HG02642 (cell line): ENCODE results near the gene USP54.
"Not testable (repeated sequence)": the region's sequence is repeated elsewhere in the genome, so short reads cannot be mapped to it uniquely, and the experiment has no call there.

Experiments
- ATAC-seq: cut with Tn5 transposase; IDR thresholded peaks from one replicate; pipeline ENCODE4 v1.9.1; 2021; ENCODE audit warnings: mild to moderate bottlenecking; ENCODE audit not compliant: unreplicated experiment, poor library complexity

USP54 gene

DNA sequence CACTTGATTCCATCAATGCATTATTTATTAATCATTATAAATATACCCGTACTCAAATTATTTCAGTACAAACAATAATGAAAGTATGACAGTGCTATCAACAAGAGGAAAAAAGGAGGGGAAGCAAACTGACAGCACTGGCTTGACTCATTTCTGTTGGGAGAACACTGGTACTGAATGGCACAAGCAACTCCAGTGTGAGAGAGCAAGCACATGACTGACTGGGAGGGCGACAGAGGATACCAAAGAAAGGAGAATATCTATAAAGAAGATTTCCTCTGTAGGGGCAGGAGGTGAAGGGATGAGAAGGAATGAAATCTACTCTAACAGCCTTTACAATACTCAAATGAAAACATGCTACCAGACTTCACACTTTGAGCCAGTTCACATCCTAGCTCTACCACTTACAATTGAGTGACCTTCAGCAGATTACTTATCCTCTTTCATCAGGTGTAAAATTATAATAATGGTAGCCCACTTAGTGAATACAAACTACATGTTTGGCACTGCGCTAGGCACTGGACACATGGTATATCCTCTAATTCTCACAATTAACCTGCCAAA is 1.5 kb downstream of the USP54 start:
- no peak for ATAC-seq

DNA sequence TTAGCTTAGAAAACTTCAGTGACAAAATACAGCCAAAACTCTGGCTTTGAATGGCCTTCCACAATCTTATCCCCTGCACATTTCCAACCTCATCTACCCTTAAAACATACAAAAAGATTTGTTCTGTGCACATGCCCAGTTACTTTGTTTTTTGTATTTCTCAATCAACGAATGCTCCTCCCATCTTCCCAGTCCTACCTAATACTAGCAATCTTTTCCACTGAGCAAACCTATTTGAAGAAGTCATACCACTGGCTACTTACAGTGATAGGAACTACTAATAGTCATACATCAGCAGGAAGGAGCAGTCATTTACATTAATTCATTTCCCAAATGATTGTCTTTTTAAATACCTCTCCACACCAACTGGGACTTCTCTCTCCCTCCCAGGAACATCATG is 2.5 kb downstream of the USP54 start:
- no peak for ATAC-seq

- ATAC-seq: no peak
Observed at GRCh38 chr10:73586583-73586984, 4.6 kb downstream of the USP54 start.

DNA sequence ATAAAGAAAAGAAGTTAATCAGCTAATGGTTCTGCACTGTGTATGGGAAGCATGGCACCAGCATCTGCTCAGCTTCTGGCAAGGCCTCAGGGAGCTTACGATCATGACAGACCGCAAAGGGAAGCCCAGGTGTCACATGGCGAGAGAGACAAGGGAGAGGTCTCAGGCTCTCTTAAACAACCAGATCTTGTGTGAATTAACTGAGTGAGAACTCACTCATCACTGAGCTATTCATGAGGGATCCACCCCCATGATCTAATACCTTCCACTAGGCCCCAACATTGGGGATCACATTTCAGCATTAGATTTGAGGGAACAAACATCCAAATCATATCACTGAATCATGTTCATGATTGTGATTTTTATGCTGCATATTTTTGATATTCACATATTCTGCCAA is 5.8 kb downstream of the USP54 start:
- no peak for ATAC-seq

DNA sequence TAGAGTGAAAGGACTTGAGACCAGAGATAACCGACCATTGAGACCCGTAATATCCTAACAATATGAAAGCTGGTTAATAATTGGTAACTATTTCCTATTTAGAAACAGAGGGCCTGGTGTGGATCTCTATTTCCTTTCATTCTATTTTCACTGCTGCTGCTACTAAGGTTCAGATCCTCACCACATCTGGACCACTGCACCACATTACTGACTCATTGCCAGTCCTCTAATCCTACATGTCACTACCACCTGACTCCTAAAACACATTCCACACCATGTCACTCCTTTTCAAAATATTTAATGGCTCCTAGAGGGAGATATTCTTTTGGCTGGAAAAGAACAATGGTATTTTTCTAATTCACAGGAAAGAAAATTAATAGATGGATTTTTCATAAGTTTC is 6.4 kb downstream of the USP54 start:
- ATAC-seq: no peak

GRCh38 chr10:73581918-73582317 is 9.2 kb downstream of the USP54 start:
- no peak for ATAC-seq

GRCh38 chr10:73578927-73579326 is 12.2 kb downstream of the USP54 start:
- ATAC-seq: not testable (repeated sequence)

- ATAC-seq: no peak
Observed at GRCh38 chr10:73577788-73578187, 13.4 kb downstream of the USP54 start.

DNA sequence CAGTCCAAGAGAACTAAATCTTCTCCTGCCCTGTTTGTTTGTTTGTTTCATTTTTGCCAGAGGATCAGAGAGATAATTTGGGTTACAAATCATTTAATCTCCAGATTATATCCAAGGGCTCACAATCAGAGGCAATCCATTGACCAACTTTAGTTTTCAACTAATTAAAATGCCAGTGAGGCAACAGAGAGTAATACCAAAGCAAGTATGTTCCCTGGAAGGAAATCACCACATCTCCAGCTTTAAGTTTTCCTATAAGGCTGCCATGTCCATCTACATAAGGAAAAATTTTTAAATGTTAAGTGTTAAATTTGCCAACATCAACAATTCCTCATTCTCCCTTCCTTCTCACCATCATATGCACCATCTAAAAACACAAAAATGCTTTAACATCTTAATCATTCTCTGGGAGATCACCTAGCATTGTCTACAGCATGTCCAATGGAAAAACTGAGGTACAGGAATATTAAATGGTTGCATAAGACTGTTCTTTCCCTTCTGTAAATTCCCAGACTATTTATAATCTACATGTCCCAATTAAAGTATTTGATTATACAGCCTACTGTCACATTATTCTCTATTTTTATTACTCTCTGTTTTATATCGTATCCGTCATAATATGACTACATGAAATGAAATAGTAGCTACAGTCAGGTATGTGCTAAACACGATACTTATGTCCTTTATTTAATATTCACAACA is 14.1 kb downstream of the USP54 start:
- no peak for ATAC-seq

DNA sequence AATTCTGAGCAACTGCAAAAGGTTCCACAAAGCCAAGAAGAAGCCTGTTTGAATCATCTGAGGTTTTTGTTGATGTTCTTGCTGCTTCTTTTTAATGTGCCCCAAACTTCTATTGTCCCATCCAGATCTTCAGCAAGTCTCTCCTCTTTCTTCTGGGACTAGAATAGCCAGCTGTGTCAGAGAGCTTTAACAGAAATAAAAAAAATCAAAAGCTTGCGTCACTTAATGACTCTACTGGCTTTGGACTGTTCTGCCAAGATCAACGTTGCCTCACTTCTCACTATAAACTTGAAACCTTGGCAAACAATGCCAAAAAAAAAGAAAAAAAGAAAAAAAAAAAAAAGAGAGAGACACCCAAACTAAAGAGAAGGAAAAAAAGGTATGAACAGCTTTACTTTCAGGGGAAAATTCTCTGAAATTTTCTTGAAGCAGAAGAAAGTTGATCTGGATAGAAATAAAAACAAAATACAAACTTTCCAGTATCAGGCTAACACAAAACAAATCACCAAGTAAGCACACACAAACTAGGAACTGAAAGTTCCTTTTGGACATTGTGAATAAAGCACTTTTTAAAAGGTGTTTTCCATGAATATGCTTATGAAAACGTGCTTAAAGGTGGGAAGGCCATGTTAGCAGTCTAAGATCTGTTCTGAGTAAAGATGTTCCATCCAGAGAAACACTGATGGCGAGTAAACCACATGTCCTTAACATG is 14.8 kb downstream of the USP54 start:
- ATAC-seq: no peak

DNA sequence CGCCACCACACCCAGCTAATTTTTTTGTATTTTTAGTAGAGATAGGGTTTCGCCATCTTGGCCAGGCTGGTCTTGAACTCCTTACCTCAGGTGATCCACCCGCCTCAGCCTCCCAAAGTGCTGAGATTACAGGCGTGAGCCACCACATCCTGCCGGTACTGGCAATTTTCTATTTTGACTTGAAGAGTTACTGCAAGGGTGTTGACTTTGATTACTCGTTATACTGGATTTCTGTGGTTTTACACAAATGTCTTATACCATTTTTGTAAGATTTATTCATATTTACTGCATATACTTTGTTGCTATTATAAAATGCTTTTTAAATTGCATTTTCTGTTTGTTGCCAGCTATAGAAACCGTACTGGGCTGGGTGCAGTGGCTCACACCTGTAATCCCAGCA is 24.1 kb downstream of the USP54 start:
- not testable (repeated sequence) for ATAC-seq

DNA sequence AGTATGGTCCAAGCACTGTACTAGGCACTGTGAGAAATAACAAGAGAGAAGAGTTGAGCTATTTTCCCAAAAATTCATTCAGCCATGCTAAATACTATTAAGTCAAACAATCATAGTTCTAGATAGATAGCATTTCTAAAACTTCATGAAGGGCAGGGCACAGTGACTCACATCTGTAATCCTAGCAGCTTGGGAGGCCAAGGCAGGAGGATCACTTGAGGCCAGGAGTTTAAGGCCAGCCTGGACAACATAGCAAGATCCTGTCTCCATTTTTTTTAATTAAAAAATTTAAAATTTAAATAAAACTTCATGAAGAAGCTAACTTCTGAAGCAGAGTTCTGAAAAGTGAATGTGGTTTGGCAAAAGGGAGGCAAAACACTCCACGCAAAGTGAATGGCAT is 29.9 kb downstream of the USP54 start:
- no peak for ATAC-seq

- ATAC-seq: no peak
Observed at GRCh38 chr10:73559590-73559989, 31.6 kb downstream of the USP54 start.

DNA sequence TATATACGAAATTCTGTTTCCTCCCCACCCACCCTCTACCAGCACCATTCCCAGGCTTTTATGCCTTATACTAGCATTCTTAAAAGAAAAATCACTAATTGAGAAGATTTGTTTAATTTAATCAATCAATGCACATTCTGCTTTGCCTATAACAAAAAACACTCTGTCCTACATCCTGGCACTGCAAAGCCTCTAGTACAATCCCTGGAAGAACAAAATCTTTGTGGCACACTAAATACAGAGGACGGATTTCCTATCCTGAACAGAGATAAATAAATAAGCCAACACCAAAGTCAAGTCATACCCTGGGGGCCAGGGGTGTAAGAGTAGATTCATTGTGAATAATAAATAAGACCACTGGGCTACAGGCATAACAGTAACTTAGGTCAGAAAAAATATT is 34.3 kb downstream of the USP54 start:
- ATAC-seq: no peak

DNA sequence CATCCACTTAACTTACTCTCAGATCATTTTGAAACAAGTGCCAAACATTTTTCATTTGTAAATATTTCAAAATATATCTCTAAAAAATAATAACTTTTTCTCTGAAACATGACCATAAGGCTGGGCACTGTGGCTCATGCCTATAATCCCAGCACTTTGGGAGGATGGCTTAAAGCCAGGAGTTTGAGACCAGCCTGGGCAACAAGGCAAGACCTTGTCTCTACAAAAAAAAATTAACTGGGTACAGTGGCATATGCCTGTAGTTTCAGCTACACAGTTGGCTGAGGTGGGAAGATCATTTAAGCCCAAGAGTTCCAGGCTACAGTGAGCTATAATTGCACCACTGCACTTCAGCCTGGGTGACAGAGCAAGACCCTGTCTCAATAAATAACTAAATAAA is 36.4 kb downstream of the USP54 start:
- no peak for ATAC-seq

GRCh38 chr10:73553761-73554160 is 37.4 kb downstream of the USP54 start:
- no peak for ATAC-seq

DNA sequence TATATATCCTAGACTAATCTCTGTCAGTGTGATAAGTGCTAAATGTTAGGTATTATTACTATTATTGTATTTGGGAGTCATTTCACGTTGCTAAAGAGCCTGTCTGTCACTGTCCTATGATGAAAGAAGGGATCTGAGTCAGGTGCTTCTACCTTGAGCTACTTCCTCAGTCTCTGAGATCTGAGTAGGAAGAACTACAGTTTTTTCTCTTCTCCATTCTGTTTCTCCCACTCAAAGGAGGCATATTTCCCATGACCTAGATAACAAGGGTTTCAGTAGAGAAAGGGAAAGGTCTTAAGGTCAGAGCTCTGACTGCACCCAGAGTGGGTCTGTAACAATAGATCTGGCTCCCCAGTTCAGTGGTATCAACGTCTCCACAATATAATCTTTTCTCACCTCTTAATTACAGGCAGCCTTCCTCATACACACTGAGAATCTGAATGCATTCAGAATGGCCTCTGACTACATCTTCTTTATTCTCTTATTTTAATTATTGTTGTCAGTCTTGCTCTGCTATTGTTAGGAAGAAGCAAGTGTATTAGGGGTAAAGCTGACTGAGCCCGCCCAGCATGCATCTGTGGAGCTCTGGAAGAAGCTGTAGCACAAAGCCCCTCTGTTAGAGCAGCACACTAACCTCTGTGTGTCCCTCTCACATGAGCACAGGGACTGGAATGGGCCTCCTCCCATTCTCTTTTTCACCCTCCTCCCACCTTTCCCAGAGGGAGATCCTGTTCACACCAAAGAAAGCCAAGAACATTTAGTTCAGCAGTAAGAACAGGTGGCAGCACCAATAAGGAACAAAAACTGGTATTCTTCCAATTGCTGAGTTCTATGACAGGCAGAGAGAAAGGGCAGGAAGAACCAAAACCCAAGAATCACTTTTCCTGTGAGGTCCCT is 38.1 kb downstream of the USP54 start:
- ATAC-seq: no peak

- no peak for ATAC-seq
Observed at GRCh38 chr10:73551515-73551914, 39.6 kb downstream of the USP54 start.

DNA sequence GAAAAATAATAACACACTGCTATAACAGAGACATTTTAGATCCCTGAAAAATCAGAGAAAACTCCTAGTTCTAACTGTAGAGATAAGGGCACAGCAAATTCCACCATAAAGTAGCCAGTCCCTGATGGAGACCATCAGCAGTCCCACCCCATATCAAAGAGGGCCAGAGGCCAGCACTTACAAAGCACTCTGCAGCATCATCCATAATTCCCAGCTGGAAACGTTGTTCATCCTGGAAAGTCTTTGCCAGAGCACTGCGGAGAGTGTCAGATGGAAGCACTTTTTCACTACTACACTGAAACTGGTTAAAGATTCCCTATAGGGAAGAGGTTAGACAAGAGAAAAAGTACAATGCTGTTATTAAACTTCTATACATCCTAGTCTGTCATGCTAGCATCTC is 45.8 kb downstream of the USP54 start:
- no peak for ATAC-seq

GRCh38 chr10:73537709-73538108 is 53.4 kb downstream of the USP54 start:
- no peak for ATAC-seq

GRCh38 chr10:73537288-73537687 is 53.9 kb downstream of the USP54 start:
- ATAC-seq: no peak
